Astrocyte (in vitro differentiated cells and primary cell): Measurements from ENCODE around the gene LMTK2.

Source experiments
- EZH2 ChIP-seq: IDR thresholded peaks from 2 replicates; pipeline ENCODE4 v1.6.1; 2012; ENCODE audit warnings: mild to moderate bottlenecking, low read length, inconsistent platforms; ENCODE audit not compliant: insufficient read depth
- TF ChIP-seq, protein P1 (sequence below): IDR thresholded peaks from 2 replicates; pipeline ENCODE4 v1.5.1; 2011; ENCODE audit warnings: low read depth, mild to moderate bottlenecking, inconsistent platforms, low read length, moderate library complexity; ENCODE audit not compliant: insufficient read depth

DNA sequence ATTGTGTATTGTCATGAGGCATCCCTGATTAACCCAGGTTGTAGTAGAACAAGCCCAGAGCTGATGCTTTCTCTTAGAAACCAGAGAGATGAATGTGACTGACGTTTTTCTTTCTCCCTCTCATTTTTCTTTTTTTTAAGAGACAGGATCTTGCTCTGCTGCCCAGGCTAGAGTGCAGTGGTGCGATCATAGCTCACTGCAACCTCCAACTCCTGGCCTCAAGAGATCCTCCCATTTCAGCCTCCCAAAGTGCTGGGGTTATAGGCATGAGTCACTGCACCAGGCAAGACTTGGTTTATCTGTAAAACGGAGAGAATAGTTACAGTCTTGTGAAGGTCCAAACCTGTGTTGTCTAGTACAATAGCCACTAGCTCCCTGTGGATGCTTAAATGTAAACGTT, 5.4 kb downstream of the LMTK2 start:
- TF ChIP-seq, protein P1, sequence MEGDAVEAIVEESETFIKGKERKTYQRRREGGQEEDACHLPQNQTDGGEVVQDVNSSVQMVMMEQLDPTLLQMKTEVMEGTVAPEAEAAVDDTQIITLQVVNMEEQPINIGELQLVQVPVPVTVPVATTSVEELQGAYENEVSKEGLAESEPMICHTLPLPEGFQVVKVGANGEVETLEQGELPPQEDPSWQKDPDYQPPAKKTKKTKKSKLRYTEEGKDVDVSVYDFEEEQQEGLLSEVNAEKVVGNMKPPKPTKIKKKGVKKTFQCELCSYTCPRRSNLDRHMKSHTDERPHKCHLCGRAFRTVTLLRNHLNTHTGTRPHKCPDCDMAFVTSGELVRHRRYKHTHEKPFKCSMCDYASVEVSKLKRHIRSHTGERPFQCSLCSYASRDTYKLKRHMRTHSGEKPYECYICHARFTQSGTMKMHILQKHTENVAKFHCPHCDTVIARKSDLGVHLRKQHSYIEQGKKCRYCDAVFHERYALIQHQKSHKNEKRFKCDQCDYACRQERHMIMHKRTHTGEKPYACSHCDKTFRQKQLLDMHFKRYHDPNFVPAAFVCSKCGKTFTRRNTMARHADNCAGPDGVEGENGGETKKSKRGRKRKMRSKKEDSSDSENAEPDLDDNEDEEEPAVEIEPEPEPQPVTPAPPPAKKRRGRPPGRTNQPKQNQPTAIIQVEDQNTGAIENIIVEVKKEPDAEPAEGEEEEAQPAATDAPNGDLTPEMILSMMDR, result no peak
- no peak for TF ChIP-seq EZH2
